ENCODE measurements around the gene SPRR2F. TPM values are rescaled to one million over a fixed set of nuclear protein-coding genes. Genes with fewer than 3 reads are reported as not detected.
"Not testable (repeated sequence)": the region's sequence is repeated elsewhere in the genome, so short reads cannot be mapped to it uniquely, and the experiment has no call there.

Gene SPRR2F
- total and polyA plus RNA-seq, 2 donors (not counting 1 experiment from before 2014, with no cell fraction given): not detected

DNA sequence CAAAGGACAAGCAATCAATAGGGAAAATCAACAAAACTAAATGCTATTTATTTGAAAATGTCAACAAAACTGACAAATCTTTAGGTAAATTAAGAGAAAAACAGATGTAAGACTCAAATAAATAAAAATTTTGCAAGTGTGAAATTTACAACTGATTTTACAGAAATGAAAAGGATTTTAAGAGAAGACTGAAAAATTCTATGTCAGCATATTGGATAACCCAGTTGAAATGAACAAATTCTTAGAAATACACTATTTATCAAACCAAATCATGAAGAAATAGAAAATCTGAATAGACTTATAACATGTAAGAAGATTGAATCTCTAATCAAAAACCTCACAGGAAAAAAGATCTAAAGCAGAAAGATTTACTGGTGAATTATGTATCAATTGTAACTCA is 7.6 kb upstream of the SPRR2F start:
- H3K9me3 ChIP-seq (ENCODE audit: control insufficient read depth, insufficient read depth, low read depth, low read length): no peaks in the 10 kb centered on the region
- TF ChIP-seq, protein P1, sequence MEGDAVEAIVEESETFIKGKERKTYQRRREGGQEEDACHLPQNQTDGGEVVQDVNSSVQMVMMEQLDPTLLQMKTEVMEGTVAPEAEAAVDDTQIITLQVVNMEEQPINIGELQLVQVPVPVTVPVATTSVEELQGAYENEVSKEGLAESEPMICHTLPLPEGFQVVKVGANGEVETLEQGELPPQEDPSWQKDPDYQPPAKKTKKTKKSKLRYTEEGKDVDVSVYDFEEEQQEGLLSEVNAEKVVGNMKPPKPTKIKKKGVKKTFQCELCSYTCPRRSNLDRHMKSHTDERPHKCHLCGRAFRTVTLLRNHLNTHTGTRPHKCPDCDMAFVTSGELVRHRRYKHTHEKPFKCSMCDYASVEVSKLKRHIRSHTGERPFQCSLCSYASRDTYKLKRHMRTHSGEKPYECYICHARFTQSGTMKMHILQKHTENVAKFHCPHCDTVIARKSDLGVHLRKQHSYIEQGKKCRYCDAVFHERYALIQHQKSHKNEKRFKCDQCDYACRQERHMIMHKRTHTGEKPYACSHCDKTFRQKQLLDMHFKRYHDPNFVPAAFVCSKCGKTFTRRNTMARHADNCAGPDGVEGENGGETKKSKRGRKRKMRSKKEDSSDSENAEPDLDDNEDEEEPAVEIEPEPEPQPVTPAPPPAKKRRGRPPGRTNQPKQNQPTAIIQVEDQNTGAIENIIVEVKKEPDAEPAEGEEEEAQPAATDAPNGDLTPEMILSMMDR (conservative IDR thresholded peaks at IDR 0.05 in 1 of 2, IDR thresholded peaks at IDR 0.05 in 1 of 2; ENCODE audit: low read depth in 1 of 2, low read length in 2 of 2): no peak
- no peak for TF ChIP-seq EZH2 (IDR thresholded peaks at IDR 0.05; ENCODE audit: low read length, missing control alignments)
- H3K4me1 ChIP-seq (ENCODE audit: control insufficient read depth, extremely low read depth, insufficient read depth, low read length): no peaks in the 10 kb centered on the region
- no peak overlapping the region for H3K4me3 ChIP-seq (replicated peaks in 1 of 4; ENCODE audit: control extremely low read depth in 1 of 4, insufficient read depth in 1 of 4, low read depth in 3 of 4, low read length in 4 of 4)
- no peak overlapping the region for H3K9ac ChIP-seq (ENCODE audit: insufficient read depth, low read length)
- H3K27ac ChIP-seq (ENCODE audit: insufficient read depth, low read length): no peak overlapping the region
- no peaks in the 10 kb centered on the region for H3K36me3 ChIP-seq (ENCODE audit: control insufficient read depth, insufficient read depth, low read length)
- H3K79me2 ChIP-seq (ENCODE audit: control insufficient read depth, insufficient read depth, low read length): no peaks in the 10 kb centered on the region
- no peaks in the 10 kb centered on the region for H4K20me1 ChIP-seq (ENCODE audit: control insufficient read depth, extremely low read depth, insufficient read depth, low read length)
- no peak overlapping the region for H2AFZ ChIP-seq (ENCODE audit: low read length)
- no peaks in the 10 kb centered on the region for H3K27me3 ChIP-seq (ENCODE audit: control insufficient read depth, insufficient read depth, low read length)
- DNase-seq (ENCODE audit: low read depth in 2 of 2): no peak
- no peak overlapping the region for H3K4me2 ChIP-seq (ENCODE audit: extremely low read depth, insufficient read depth, low read length)

DNA sequence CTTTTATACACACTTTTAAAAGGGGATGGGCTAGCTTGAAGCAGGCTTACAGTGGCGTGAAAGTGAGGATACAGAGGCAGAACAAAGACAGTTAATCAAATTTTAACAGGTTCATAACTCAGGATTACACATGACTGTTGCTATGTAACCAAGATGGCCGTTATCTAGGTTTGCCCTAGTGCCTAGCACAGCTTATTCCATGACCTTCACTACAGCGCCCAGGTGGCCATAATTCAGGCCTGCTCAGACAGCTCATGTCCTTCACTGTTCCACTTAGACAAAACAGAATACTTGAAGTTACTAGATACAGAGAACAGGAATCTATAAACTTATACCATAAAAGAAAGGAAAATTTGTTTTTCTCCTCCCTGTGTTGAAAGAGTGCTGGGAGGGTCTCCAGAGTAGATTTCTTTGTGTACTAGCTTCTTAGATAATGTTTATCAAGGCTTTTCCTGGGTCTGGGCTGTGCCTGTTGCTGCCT is 6.2 kb upstream of the SPRR2F start:
- Histone ChIP-seq H4K20me1 (ENCODE audit: control insufficient read depth, extremely low read depth, insufficient read depth, low read length) (no peaks in the 10 kb centered on the region), H3K27ac (ENCODE audit: insufficient read depth, low read length) (no peak overlapping the region), H3K9me3 (ENCODE audit: control insufficient read depth, insufficient read depth, low read depth, low read length) (no peaks in the 10 kb centered on the region), H3K79me2 (ENCODE audit: control insufficient read depth, insufficient read depth, low read length) (no peaks in the 10 kb centered on the region), H3K4me3 (replicated peaks in 1 of 4; ENCODE audit: control extremely low read depth in 1 of 4, insufficient read depth in 1 of 4, low read depth in 3 of 4, low read length in 4 of 4) (no peak overlapping the region), H3K27me3 (ENCODE audit: control insufficient read depth, insufficient read depth, low read length) (no peaks in the 10 kb centered on the region), H2AFZ (ENCODE audit: low read length) (no peak overlapping the region), H3K9ac (ENCODE audit: insufficient read depth, low read length) (no peak overlapping the region), H3K4me1 (ENCODE audit: control insufficient read depth, extremely low read depth, insufficient read depth, low read length) (no peaks in the 10 kb centered on the region), H3K36me3 (ENCODE audit: control insufficient read depth, insufficient read depth, low read length) (no peaks in the 10 kb centered on the region), H3K4me2 (ENCODE audit: extremely low read depth, insufficient read depth, low read length) (no peak overlapping the region)
- DNase-seq (ENCODE audit: low read depth in 2 of 2): no peak
- TF ChIP-seq, protein P1 (conservative IDR thresholded peaks at IDR 0.05 in 1 of 2, IDR thresholded peaks at IDR 0.05 in 1 of 2; ENCODE audit: low read depth in 1 of 2, low read length in 2 of 2): no peak
- no peak for TF ChIP-seq EZH2 (IDR thresholded peaks at IDR 0.05; ENCODE audit: low read length, missing control alignments)

DNA sequence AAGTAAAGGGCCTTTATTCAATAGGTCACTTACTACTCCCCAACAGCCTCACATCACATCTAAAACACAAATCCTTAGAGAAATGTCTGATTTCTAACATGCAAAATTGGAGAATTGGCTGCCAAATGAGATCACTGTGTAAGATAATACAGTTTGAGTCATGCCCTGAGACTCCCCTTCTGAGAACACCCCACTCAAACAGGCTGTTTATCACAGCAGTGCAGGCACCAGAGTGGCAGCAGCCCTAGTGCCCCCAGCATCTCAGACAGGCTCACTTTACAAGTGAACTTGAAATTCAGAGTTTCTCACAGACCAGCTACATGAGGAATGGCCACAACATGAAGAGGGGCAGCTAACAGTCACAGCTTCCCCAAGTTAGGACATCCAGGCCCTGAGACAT is 1.9 kb upstream of the SPRR2F start:
- not testable (repeated sequence) for H3K9ac ChIP-seq (ENCODE audit: insufficient read depth, low read length); H2AFZ ChIP-seq (ENCODE audit: low read length); H3K4me1 ChIP-seq (ENCODE audit: control insufficient read depth, extremely low read depth, insufficient read depth, low read length); H3K9me3 ChIP-seq (ENCODE audit: control insufficient read depth, insufficient read depth, low read depth, low read length); H3K27ac ChIP-seq (ENCODE audit: insufficient read depth, low read length); H3K79me2 ChIP-seq (ENCODE audit: control insufficient read depth, insufficient read depth, low read length); DNase-seq (ENCODE audit: low read depth in 2 of 2); H3K4me2 ChIP-seq (ENCODE audit: extremely low read depth, insufficient read depth, low read length); H4K20me1 ChIP-seq (ENCODE audit: control insufficient read depth, extremely low read depth, insufficient read depth, low read length); H3K27me3 ChIP-seq (ENCODE audit: control insufficient read depth, insufficient read depth, low read length); H3K36me3 ChIP-seq (ENCODE audit: control insufficient read depth, insufficient read depth, low read length); H3K4me3 ChIP-seq (replicated peaks in 1 of 4; ENCODE audit: control extremely low read depth in 1 of 4, insufficient read depth in 1 of 4, low read depth in 3 of 4, low read length in 4 of 4)

DNA sequence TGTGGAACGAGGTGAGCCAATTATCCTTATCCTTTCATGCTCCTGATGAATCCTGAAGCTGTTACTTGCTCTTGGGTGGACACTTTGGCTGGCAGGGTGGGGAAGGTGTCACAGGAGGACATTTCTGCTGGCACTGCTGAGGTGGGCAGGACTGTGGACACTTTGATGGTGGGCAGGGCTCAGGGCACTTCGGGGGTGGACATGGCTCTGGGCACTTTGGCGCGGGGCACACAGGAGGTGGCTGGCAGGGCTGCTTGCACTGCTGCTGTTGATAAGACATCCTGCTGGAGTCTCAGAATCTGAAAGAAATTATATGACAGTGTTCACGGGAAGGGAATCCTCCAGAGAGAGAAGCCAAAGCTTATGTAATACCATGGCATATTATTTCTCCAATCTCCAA is 862 bp downstream of the SPRR2F start:
- not testable (repeated sequence) for H3K4me2 ChIP-seq (ENCODE audit: extremely low read depth, insufficient read depth, low read length); H4K20me1 ChIP-seq (ENCODE audit: control insufficient read depth, extremely low read depth, insufficient read depth, low read length); H3K27ac ChIP-seq (ENCODE audit: insufficient read depth, low read length); H3K27me3 ChIP-seq (ENCODE audit: control insufficient read depth, insufficient read depth, low read length); H3K4me3 ChIP-seq (replicated peaks in 1 of 4; ENCODE audit: control extremely low read depth in 1 of 4, insufficient read depth in 1 of 4, low read depth in 3 of 4, low read length in 4 of 4); H3K36me3 ChIP-seq (ENCODE audit: control insufficient read depth, insufficient read depth, low read length); H2AFZ ChIP-seq (ENCODE audit: low read length); DNase-seq (ENCODE audit: low read depth in 2 of 2); H3K9ac ChIP-seq (ENCODE audit: insufficient read depth, low read length); H3K79me2 ChIP-seq (ENCODE audit: control insufficient read depth, insufficient read depth, low read length); H3K4me1 ChIP-seq (ENCODE audit: control insufficient read depth, extremely low read depth, insufficient read depth, low read length); H3K9me3 ChIP-seq (ENCODE audit: control insufficient read depth, insufficient read depth, low read depth, low read length)

Data from fibroblast of lung (primary cell).